ENCODE data around the gene ERCC6L2. TPM values are rescaled to one million over a fixed set of nuclear protein-coding genes. Genes with fewer than 3 reads are reported as not detected.

ERCC6L2 gene
- total RNA-seq, 2 donors from 2014 or later = 21.5 to 36.4 TPM

- intact Hi-C loops (cut with DNase I) = no loop called here
- Histone ChIP-seq H3K27ac (no peak overlapping the region), H3K4me3 (no peak overlapping the region), H3K9me3 (no peaks in the 10 kb centered on the region), H3K27me3 (no peaks in the 10 kb centered on the region), H3K9ac (ENCODE audit: low read depth in 2 of 2, low read length in 2 of 2) (no peak overlapping the region), H3K36me3 (no peaks in the 10 kb centered on the region), H3K4me1 (no peaks in the 10 kb centered on the region)
- DNase-seq = no peak
- no peak for TF ChIP-seq CTCF (IDR thresholded peaks at IDR 0.05)
Measured at GRCh38 chr9:95920017-95920416, 44.5 kb downstream of the ERCC6L2 start.

- H3K4me3 ChIP-seq = no peak overlapping the region
- DNase-seq = peak; percentile 32
Measured at GRCh38 chr9:95923794-95924193, 48.3 kb downstream of the ERCC6L2 start.

GRCh38 chr9:95924987-95925386 lies 49.5 kb downstream of the ERCC6L2 start:
- no peak overlapping the region for H3K27ac ChIP-seq
- H3K4me3 ChIP-seq = no peak overlapping the region
- intact Hi-C loops (cut with DNase I) = no loop called here
- no peak for DNase-seq
- no peaks in the 10 kb centered on the region for H3K36me3 ChIP-seq
- H3K9me3 ChIP-seq = no peaks in the 10 kb centered on the region
- TF ChIP-seq CTCF (IDR thresholded peaks at IDR 0.05) = no peak
- H3K27me3 ChIP-seq = no peaks in the 10 kb centered on the region
- H3K9ac ChIP-seq (ENCODE audit: low read depth in 2 of 2, low read length in 2 of 2) = no peak overlapping the region
- H3K4me1 ChIP-seq = no peaks in the 10 kb centered on the region

More at GRCh38 chr9:95923794-95924193, 48.3 kb downstream of the ERCC6L2 start:
- intact Hi-C loops (cut with DNase I) = no loop called here
- Histone ChIP-seq H3K27me3 (no peaks in the 10 kb centered on the region), H3K27ac (peak overlapping the region; percentile 0), H3K9me3 (no peaks in the 10 kb centered on the region), H3K9ac (ENCODE audit: low read depth in 2 of 2, low read length in 2 of 2) (no peak overlapping the region), H3K4me1 (no peaks in the 10 kb centered on the region), H3K36me3 (no peaks in the 10 kb centered on the region)
- no peak for TF ChIP-seq CTCF (IDR thresholded peaks at IDR 0.05)

- no peak for DNase-seq
- H3K27ac ChIP-seq = no peak overlapping the region
- TF ChIP-seq CTCF (IDR thresholded peaks at IDR 0.05) = no peak
- no peaks in the 10 kb centered on the region for H3K9me3 ChIP-seq
- H3K9ac ChIP-seq (ENCODE audit: low read depth in 2 of 2, low read length in 2 of 2) = no peak overlapping the region
- no peaks in the 10 kb centered on the region for H3K36me3 ChIP-seq
- no peaks in the 10 kb centered on the region for H3K27me3 ChIP-seq
- intact Hi-C loops (cut with DNase I) = no loop called here
- no peak overlapping the region for H3K4me3 ChIP-seq
- no peaks in the 10 kb centered on the region for H3K4me1 ChIP-seq
Measured at GRCh38 chr9:95927271-95928004, 51.9 kb downstream of the ERCC6L2 start.

- Histone ChIP-seq H3K27ac (no peak overlapping the region), H3K27me3 (no peaks in the 10 kb centered on the region), H3K9me3 (no peaks in the 10 kb centered on the region), H3K4me3 (no peak overlapping the region), H3K9ac (ENCODE audit: low read depth in 2 of 2, low read length in 2 of 2) (no peak overlapping the region), H3K36me3 (no peaks in the 10 kb centered on the region), H3K4me1 (no peaks in the 10 kb centered on the region)
- no peak for DNase-seq
- no peak for TF ChIP-seq CTCF (IDR thresholded peaks at IDR 0.05)
- intact Hi-C loops (cut with DNase I) = no loop called here
Measured at GRCh38 chr9:95930277-95930676, 54.8 kb downstream of the ERCC6L2 start.

Measured in colonic mucosa (tissue), 4 donors.